MM.1S (cell line): Measurements from ENCODE around the gene PXMP4.

Source experiments
- DNase-seq: peaks from one replicate; pipeline ENCODE4 v3.0.0-alpha.2; 2015
- H2AFZ ChIP-seq: fragments of 300-600 bp; sonication (generic); 2 replicates; pipeline ENCODE4 v1.6.0; 2016; ENCODE audit warnings: antibody characterized with exemption, low read length
- H3F3A ChIP-seq: fragments of 300-600 bp; sonication (generic); 2 replicates; pipeline ENCODE4 v1.6.1; 2016; ENCODE audit warnings: mild to moderate bottlenecking, antibody characterized with exemption, low read length, moderate library complexity, mixed read lengths; ENCODE audit not compliant: insufficient read depth
- H3K27ac ChIP-seq: fragments of 300-600 bp; sonication (generic); 2 replicates; pipeline ENCODE4 v1.5.1; 2016; ENCODE audit warnings: mild to moderate bottlenecking, low read length
- H3K27me3 ChIP-seq: fragments of 300-600 bp; sonication (generic); replicated peaks from 2 replicates; pipeline ENCODE4 v1.6.0; 2016; ENCODE audit warnings: low read length; ENCODE audit not compliant: insufficient read depth
- H3K36me3 ChIP-seq: fragments of 300-600 bp; sonication (generic); replicated peaks from 2 replicates; pipeline ENCODE4 v1.6.1; 2016; ENCODE audit warnings: mild to moderate bottlenecking, low read length, mixed read lengths; ENCODE audit not compliant: insufficient read depth
- H3K4me1 ChIP-seq: fragments of 300-600 bp; sonication (generic); 2 replicates; pipeline ENCODE4 v1.6.1; 2016; ENCODE audit warnings: low read length, mixed read lengths
- H3K4me2 ChIP-seq: fragments of 300-600 bp; sonication (generic); 2 replicates; pipeline ENCODE4 v1.6.0; 2016; ENCODE audit warnings: low read depth, low read length
- H3K4me3 ChIP-seq: fragments of 300-600 bp; sonication (generic); 2 replicates; pipeline ENCODE4 v1.5.1; 2016; ENCODE audit warnings: low read length, mixed read lengths
- H3K79me2 ChIP-seq: fragments of 300-600 bp; sonication (generic); 2 replicates; pipeline ENCODE4 v1.6.1; 2016; ENCODE audit warnings: mixed run types, low read length, mixed read lengths
- H3K9ac ChIP-seq: fragments of 300-600 bp; sonication (generic); 2 replicates; pipeline ENCODE4 v1.6.1; 2016; ENCODE audit warnings: low read length, mixed read lengths
- H3K9me2 ChIP-seq: fragments of 300-600 bp; sonication (generic); replicated peaks from 2 replicates; pipeline ENCODE4 v1.6.1; 2016; ENCODE audit warnings: mild to moderate bottlenecking, low read length, mixed read lengths; ENCODE audit not compliant: insufficient read depth
- H3K9me3 ChIP-seq: fragments of 300-600 bp; sonication (generic); replicated peaks from 2 replicates; pipeline ENCODE4 v1.6.1; 2016; ENCODE audit warnings: mild to moderate bottlenecking, low read length, mixed read lengths; ENCODE audit not compliant: insufficient read depth
- H4K20me1 ChIP-seq: fragments of 300-600 bp; sonication (generic); 2 replicates; pipeline ENCODE4 v1.6.1; 2016; ENCODE audit warnings: mild to moderate bottlenecking, low read length, moderate library complexity, mixed read lengths; ENCODE audit not compliant: insufficient read depth
- CTCF ChIP-seq: fragments of 300-600 bp; sonication (generic); IDR thresholded peaks from 2 replicates; pipeline ENCODE4 v1.5.1; 2016; ENCODE audit warnings: antibody characterized with exemption, low read length, mixed read lengths
- EZH2 ChIP-seq: fragments of 300-600 bp; sonication (generic); optimal IDR thresholded peaks from 2 replicates; pipeline ENCODE3; 2017; ENCODE audit warnings: low read depth, mild to moderate bottlenecking, antibody characterized with exemption, low read length, mixed read lengths
- EZH2phosphoT487 ChIP-seq: fragments of 300-600 bp; sonication (generic); IDR thresholded peaks from 2 replicates; pipeline ENCODE4 v1.6.1; 2018; ENCODE audit warnings: antibody characterized with exemption, low read length

The PXMP4 gene

GRCh38 chr20:33696448-33696847 lies 23.7 kb downstream of the PXMP4 start:
- no peak overlapping the region for H3K4me3 ChIP-seq
- H3K9me2 ChIP-seq: no peaks in the 10 kb centered on the region
- no peaks in the 10 kb centered on the region for H3K36me3 ChIP-seq
- no peak overlapping the region for H2AFZ ChIP-seq
- no peaks in the 10 kb centered on the region for H3K79me2 ChIP-seq
- no peaks in the 10 kb centered on the region for H3K27me3 ChIP-seq
- no peaks in the 10 kb centered on the region for H3K9me3 ChIP-seq
- H3K9ac ChIP-seq: no peak overlapping the region
- no peak overlapping the region for H3K4me2 ChIP-seq
- H3K27ac ChIP-seq: no peak overlapping the region
- no peaks in the 10 kb centered on the region for H3K4me1 ChIP-seq
- DNase-seq: no peak
- no peaks in the 10 kb centered on the region for H4K20me1 ChIP-seq
- no peak for TF ChIP-seq EZH2
- TF ChIP-seq CTCF: no peak
- no peak for TF ChIP-seq EZH2phosphoT487
- no peaks in the 10 kb centered on the region for H3F3A ChIP-seq

GRCh38 chr20:33694639-33695012 lies 25.5 kb downstream of the PXMP4 start:
- Histone ChIP-seq H3K9ac (no peak overlapping the region), H3K9me3 (no peaks in the 10 kb centered on the region), H3K4me3 (no peak overlapping the region), H3K36me3 (no peaks in the 10 kb centered on the region), H4K20me1 (no peaks in the 10 kb centered on the region), H2AFZ (no peak overlapping the region), H3K79me2 (no peaks in the 10 kb centered on the region), H3K27me3 (no peaks in the 10 kb centered on the region), H3F3A (no peaks in the 10 kb centered on the region), H3K4me1 (no peaks in the 10 kb centered on the region), H3K9me2 (no peaks in the 10 kb centered on the region), H3K4me2 (no peak overlapping the region), H3K27ac (no peak overlapping the region)
- TF ChIP-seq EZH2 (no peak), EZH2phosphoT487 (no peak), CTCF (no peak)
- DNase-seq: no peak

GRCh38 chr20:33693741-33694638 lies 26.1 kb downstream of the PXMP4 start:
- Histone ChIP-seq H4K20me1 (no peaks in the 10 kb centered on the region), H3F3A (no peaks in the 10 kb centered on the region), H2AFZ (no peak overlapping the region), H3K27ac (no peak overlapping the region), H3K9me2 (no peaks in the 10 kb centered on the region), H3K9me3 (no peaks in the 10 kb centered on the region), H3K27me3 (no peaks in the 10 kb centered on the region), H3K79me2 (no peaks in the 10 kb centered on the region), H3K36me3 (no peaks in the 10 kb centered on the region), H3K4me3 (no peak overlapping the region), H3K9ac (no peak overlapping the region), H3K4me2 (no peak overlapping the region), H3K4me1 (no peaks in the 10 kb centered on the region)
- no peak for TF ChIP-seq CTCF
- TF ChIP-seq EZH2phosphoT487: no peak
- TF ChIP-seq EZH2: no peak
- no peak for DNase-seq
